Measurements from ENCODE around the gene RPS2. TPM values are rescaled to one million over a fixed set of nuclear protein-coding genes. Genes with fewer than 3 reads are reported as not detected.
A peak's percentile ranks its signal among the peaks of the same experiment; 100 is the strongest.
"Not testable (repeated sequence)": the region's sequence is repeated elsewhere in the genome, so short reads cannot be mapped to it uniquely, and the experiment has no call there.

The RPS2 gene
- total and polyA plus RNA-seq, 2 experiments from 2014 or later = 1,449 to 1,991 TPM

- no peak overlapping the region for H3K27ac ChIP-seq
- no peaks in the 10 kb centered on the region for H3K36me3 ChIP-seq (replicated peaks; ENCODE audit: insufficient read depth, low read depth)
- 83% methylated on average over 8 of the region's 8 CpGs for WGBS (ENCODE audit: low lambda C conversion rate, missing lambda C conversion rate)
- TF ChIP-seq EZH2 (IDR thresholded peaks at IDR 0.05; ENCODE audit: borderline replicate concordance) = no peak
- H3K4me2 ChIP-seq = no peak overlapping the region
- H2AFZ ChIP-seq = no peak overlapping the region
- no peak overlapping the region for H3K4me3 ChIP-seq
- H3K9me2 ChIP-seq (replicated peaks; ENCODE audit: insufficient read depth) = no peaks in the 10 kb centered on the region
- peaks cover 18% of the 10 kb centered on the region for H3K4me1 ChIP-seq (ENCODE audit: insufficient read depth)
- DNase-seq (ENCODE audit: low spot score) = no peak
- no peaks in the 10 kb centered on the region for H4K20me1 ChIP-seq (ENCODE audit: insufficient read depth, poor library complexity, severe bottlenecking)
- no peaks in the 10 kb centered on the region for H3K9me3 ChIP-seq (ENCODE audit: low read depth)
- peaks cover 38% of the 10 kb centered on the region for H3K27me3 ChIP-seq
- H3K79me2 ChIP-seq = no peaks in the 10 kb centered on the region
Measured at GRCh38 chr16:1922357-1922756, 42.3 kb downstream of the RPS2 start.

GRCh38 chr16:1920727-1921171 is 43.9 kb downstream of the RPS2 start:
- Histone ChIP-seq H3K27ac (no peak overlapping the region), H3K4me2 (no peak overlapping the region)

GRCh38 chr16:1920122-1920521 is 44.5 kb downstream of the RPS2 start:
- not testable (repeated sequence) for H3K9me2 ChIP-seq (replicated peaks; ENCODE audit: insufficient read depth); H3K36me3 ChIP-seq (replicated peaks; ENCODE audit: insufficient read depth, low read depth); H3K4me3 ChIP-seq; H3K79me2 ChIP-seq; H3K27ac ChIP-seq; DNase-seq (ENCODE audit: low spot score); H2AFZ ChIP-seq; H4K20me1 ChIP-seq (ENCODE audit: insufficient read depth, poor library complexity, severe bottlenecking); H3K4me2 ChIP-seq; H3K9me3 ChIP-seq (ENCODE audit: low read depth)
- peaks cover 18% of the 10 kb centered on the region for H3K4me1 ChIP-seq (ENCODE audit: insufficient read depth)
- H3K27me3 ChIP-seq = peaks cover 58% of the 10 kb centered on the region
- 78% methylated on average over 15 of the region's 21 CpGs for WGBS (ENCODE audit: low lambda C conversion rate, missing lambda C conversion rate)

More at GRCh38 chr16:1920727-1921171, 43.9 kb downstream of the RPS2 start:
- no peaks in the 10 kb centered on the region for H3K9me3 ChIP-seq (ENCODE audit: low read depth)
- TF ChIP-seq EZH2 (IDR thresholded peaks at IDR 0.05; ENCODE audit: borderline replicate concordance) = no peak
- TF ChIP-seq EZH2phosphoT487 (IDR thresholded peaks at IDR 0.05; ENCODE audit: low read depth, severe bottlenecking, unreplicated experiment) = no peak
- no peak for TF ChIP-seq CTCF (IDR thresholded peaks at IDR 0.05; ENCODE audit: poor library complexity)
- H3K36me3 ChIP-seq (replicated peaks; ENCODE audit: insufficient read depth, low read depth) = no peaks in the 10 kb centered on the region
- H3K4me1 ChIP-seq (ENCODE audit: insufficient read depth) = peaks cover 18% of the 10 kb centered on the region
- no peaks in the 10 kb centered on the region for H4K20me1 ChIP-seq (ENCODE audit: insufficient read depth, poor library complexity, severe bottlenecking)
- no peaks in the 10 kb centered on the region for H3K9me2 ChIP-seq (replicated peaks; ENCODE audit: insufficient read depth)
- no peak overlapping the region for H2AFZ ChIP-seq
- DNase-seq (ENCODE audit: low spot score) = peak; percentile 68
- no peak overlapping the region for H3K4me3 ChIP-seq
- H3K27me3 ChIP-seq = peaks cover 53% of the 10 kb centered on the region
- no peaks in the 10 kb centered on the region for H3K79me2 ChIP-seq
- WGBS (ENCODE audit: low lambda C conversion rate, missing lambda C conversion rate) = 17% methylated on average over 15 of the region's 15 CpGs

- H3K4me2 ChIP-seq = no peak overlapping the region
- H3K27ac ChIP-seq = no peak overlapping the region
- H3K36me3 ChIP-seq (replicated peaks; ENCODE audit: insufficient read depth, low read depth) = no peaks in the 10 kb centered on the region
- H3K9me3 ChIP-seq (ENCODE audit: low read depth) = no peaks in the 10 kb centered on the region
- 59% methylated on average over 26 of the region's 30 CpGs for WGBS (ENCODE audit: low lambda C conversion rate, missing lambda C conversion rate)
- TF ChIP-seq EZH2 (IDR thresholded peaks at IDR 0.05; ENCODE audit: borderline replicate concordance) (no peak), EZH2phosphoT487 (IDR thresholded peaks at IDR 0.05; ENCODE audit: low read depth, severe bottlenecking, unreplicated experiment) (no peak), CTCF (IDR thresholded peaks at IDR 0.05; ENCODE audit: poor library complexity) (no peak)
- no peaks in the 10 kb centered on the region for H4K20me1 ChIP-seq (ENCODE audit: insufficient read depth, poor library complexity, severe bottlenecking)
- peaks cover 65% of the 10 kb centered on the region for H3K27me3 ChIP-seq
- DNase-seq (ENCODE audit: low spot score) = no peak
- peaks cover 18% of the 10 kb centered on the region for H3K4me1 ChIP-seq (ENCODE audit: insufficient read depth)
- no peak overlapping the region for H2AFZ ChIP-seq
- no peaks in the 10 kb centered on the region for H3K9me2 ChIP-seq (replicated peaks; ENCODE audit: insufficient read depth)
- H3K4me3 ChIP-seq = no peak overlapping the region
- no peaks in the 10 kb centered on the region for H3K79me2 ChIP-seq
Measured at GRCh38 chr16:1919327-1919998, 45.2 kb downstream of the RPS2 start.
